Central memory CD4-positive, alpha-beta T cell (primary cell): ENCODE results near the gene AIF1L.
"Not testable (repeated sequence)": the region's sequence is repeated elsewhere in the genome, so short reads cannot be mapped to it uniquely, and the experiment has no call there.

Source experiments
- DNase-seq: peaks from one replicate; pipeline ENCODE4 v3.0.0; 2022

Gene AIF1L

GRCh38 chr9:131125038-131125287 is 28.6 kb downstream of the AIF1L start:
- no peak for DNase-seq

GRCh38 chr9:131125288-131126058 is 29.1 kb downstream of the AIF1L start, which contains the start of gene NUP214:
NUP214 (plus strand) TSS chr9:131125586; CDS start chr9:131125705, 119 bp downstream.
- DNase-seq: peak; percentile 98

GRCh38 chr9:131126059-131126426 is 29.7 kb downstream of the AIF1L start:
- no peak for DNase-seq

- no peak for DNase-seq
Measured at GRCh38 chr9:131129183-131129582, 32.9 kb downstream of the AIF1L start.

GRCh38 chr9:131138676-131139075 is 42.3 kb downstream of the AIF1L start:
- DNase-seq: no peak

- DNase-seq: no peak
Measured at GRCh38 chr9:131140112-131140511, 43.8 kb downstream of the AIF1L start.

- DNase-seq: no peak
Measured at GRCh38 chr9:131140550-131140949, 44.2 kb downstream of the AIF1L start.

- DNase-seq: no peak
Measured at GRCh38 chr9:131142160-131142559, 45.8 kb downstream of the AIF1L start.

- no peak for DNase-seq
Measured at GRCh38 chr9:131144201-131144600, 47.9 kb downstream of the AIF1L start.

GRCh38 chr9:131145245-131145644 is 48.9 kb downstream of the AIF1L start:
- DNase-seq: no peak

GRCh38 chr9:131146186-131146585 is 49.9 kb downstream of the AIF1L start:
- no peak for DNase-seq

GRCh38 chr9:131148276-131148675 is 51.9 kb downstream of the AIF1L start:
- no peak for DNase-seq

- no peak for DNase-seq
Measured at GRCh38 chr9:131148966-131149687, 52.8 kb downstream of the AIF1L start.

- no peak for DNase-seq
Measured at GRCh38 chr9:131149688-131150053, 53.3 kb downstream of the AIF1L start.

GRCh38 chr9:131153595-131153994 is 57.3 kb downstream of the AIF1L start:
- no peak for DNase-seq

GRCh38 chr9:131158673-131159072 is 62.3 kb downstream of the AIF1L start:
- not testable (repeated sequence) for DNase-seq

GRCh38 chr9:131160416-131161112 is 64.2 kb downstream of the AIF1L start:
- DNase-seq: no peak

- DNase-seq: no peak
Measured at GRCh38 chr9:131161585-131161984, 65.3 kb downstream of the AIF1L start.

- DNase-seq: no peak
Measured at GRCh38 chr9:131162886-131163285, 66.6 kb downstream of the AIF1L start.

- no peak for DNase-seq
Measured at GRCh38 chr9:131165523-131165922, 69.2 kb downstream of the AIF1L start.

GRCh38 chr9:131167146-131167692 is 70.9 kb downstream of the AIF1L start:
- DNase-seq: no peak

GRCh38 chr9:131167936-131168335 is 71.6 kb downstream of the AIF1L start:
- DNase-seq: no peak

- no peak for DNase-seq
Measured at GRCh38 chr9:131169563-131170240, 73.4 kb downstream of the AIF1L start.
